Keratinocyte (primary cell): Measurements from ENCODE around the gene B4GALT7.

Experiments used
- EZH2 ChIP-seq: IDR thresholded peaks from one replicate; pipeline ENCODE4 v1.6.1; 2012; ENCODE audit warnings: inconsistent platforms, mild to moderate bottlenecking, low read length, moderate library complexity
- TF ChIP-seq, protein P1 (sequence below), 3 experiments: IDR thresholded peaks in 1 of 3; conservative IDR thresholded peaks in 1 of 3; optimal IDR thresholded peaks in 1 of 3; 2 replicates in 2 of 3; 3 replicates in 1 of 3; pipeline versions ENCODE3 to v1.5.1; 2011; ENCODE audit warnings: low read length in 3 of 3, mild to moderate bottlenecking in 3 of 3, moderate library complexity in 2 of 3, control low read depth in 1 of 3, inconsistent platforms in 1 of 3; ENCODE audit not compliant: insufficient read depth in 2 of 3; ENCODE audit errors: extremely low read depth in 1 of 3

- TF ChIP-seq, protein P1, sequence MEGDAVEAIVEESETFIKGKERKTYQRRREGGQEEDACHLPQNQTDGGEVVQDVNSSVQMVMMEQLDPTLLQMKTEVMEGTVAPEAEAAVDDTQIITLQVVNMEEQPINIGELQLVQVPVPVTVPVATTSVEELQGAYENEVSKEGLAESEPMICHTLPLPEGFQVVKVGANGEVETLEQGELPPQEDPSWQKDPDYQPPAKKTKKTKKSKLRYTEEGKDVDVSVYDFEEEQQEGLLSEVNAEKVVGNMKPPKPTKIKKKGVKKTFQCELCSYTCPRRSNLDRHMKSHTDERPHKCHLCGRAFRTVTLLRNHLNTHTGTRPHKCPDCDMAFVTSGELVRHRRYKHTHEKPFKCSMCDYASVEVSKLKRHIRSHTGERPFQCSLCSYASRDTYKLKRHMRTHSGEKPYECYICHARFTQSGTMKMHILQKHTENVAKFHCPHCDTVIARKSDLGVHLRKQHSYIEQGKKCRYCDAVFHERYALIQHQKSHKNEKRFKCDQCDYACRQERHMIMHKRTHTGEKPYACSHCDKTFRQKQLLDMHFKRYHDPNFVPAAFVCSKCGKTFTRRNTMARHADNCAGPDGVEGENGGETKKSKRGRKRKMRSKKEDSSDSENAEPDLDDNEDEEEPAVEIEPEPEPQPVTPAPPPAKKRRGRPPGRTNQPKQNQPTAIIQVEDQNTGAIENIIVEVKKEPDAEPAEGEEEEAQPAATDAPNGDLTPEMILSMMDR (optimal IDR thresholded peaks at IDR 0.05 in 1 of 3, IDR thresholded peaks at IDR 0.05 in 1 of 3, conservative IDR thresholded peaks at IDR 0.05 in 1 of 3; ENCODE audit: extremely low read depth in 1 of 3, insufficient read depth in 2 of 3, low read length in 3 of 3): no peak
- TF ChIP-seq EZH2: no peak
Observed at GRCh38 chr5:177610131-177610769, 10.3 kb downstream of the B4GALT7 start.
